GM23248 (cell line): ENCODE results near the gene HSD3B7.

ENCODE experiments used
- EZH2 ChIP-seq: fragments of 200-600 bp; sonication (generic); IDR thresholded peaks from 2 replicates; pipeline ENCODE4 v1.6.1; 2018; ENCODE audit warnings: antibody characterized with exemption, mild to moderate bottlenecking; ENCODE audit not compliant: insufficient read depth, poor library complexity, severe bottlenecking
- EZH2phosphoT487 ChIP-seq: fragments of 200-600 bp; sonication (generic); IDR thresholded peaks from 2 replicates; pipeline ENCODE4 v1.6.1; 2018; ENCODE audit warnings: antibody characterized with exemption, moderate library complexity, mild to moderate bottlenecking, low read depth; ENCODE audit not compliant: insufficient read depth

- TF ChIP-seq EZH2 (no peak), EZH2phosphoT487 (no peak)
Observed at GRCh38 chr16:30967795-30968194, 17.2 kb upstream of the HSD3B7 start.
